Measurements from ENCODE around the gene FMN1.

The FMN1 gene

GRCh38 chr15:33044598-33044997, 149.9 kb downstream of the FMN1 start:
- no peak for DNase-seq

- no peak for DNase-seq
These were observed 150.9 kb downstream of the FMN1 start for GRCh38 chr15:33043636-33044035.

DNA sequence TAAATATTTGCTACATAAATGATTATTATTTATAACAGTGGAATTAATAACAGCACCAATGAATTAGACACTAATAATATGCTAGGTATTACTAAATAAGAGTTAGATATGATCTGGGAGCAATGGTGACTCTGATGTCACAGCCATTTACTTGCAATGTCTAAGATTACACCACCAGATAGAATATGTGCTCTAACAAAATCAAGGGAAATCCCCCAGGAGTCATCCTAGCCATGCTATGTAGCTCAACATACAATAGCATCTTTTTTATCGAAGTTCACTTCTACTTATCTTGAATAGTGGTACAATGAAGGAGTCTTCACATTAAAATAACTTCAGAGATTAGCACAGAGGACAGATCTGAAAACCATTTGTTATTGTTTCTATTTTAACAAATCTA, 154.0 kb downstream of the FMN1 start:
- DNase-seq = no peak

DNA sequence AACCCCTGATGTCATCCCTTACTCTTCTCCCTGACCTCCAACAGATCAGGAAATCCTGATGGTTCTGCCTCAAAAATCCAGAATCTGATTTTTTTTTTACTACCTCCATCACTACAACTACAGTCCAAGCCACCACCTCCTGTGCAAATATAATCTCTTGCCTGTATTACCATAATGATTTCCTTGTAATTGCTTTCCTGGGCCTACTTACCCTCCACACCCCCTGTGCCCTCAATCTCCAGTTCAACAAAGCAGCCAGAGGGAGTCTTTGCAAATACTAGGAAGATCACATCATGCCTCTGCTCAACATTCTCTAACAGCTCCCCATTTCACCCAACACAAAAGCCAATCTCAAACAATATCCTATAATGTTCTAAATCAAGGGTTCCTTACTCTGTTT, 159.9 kb downstream of the FMN1 start:
- no peak for DNase-seq

DNA sequence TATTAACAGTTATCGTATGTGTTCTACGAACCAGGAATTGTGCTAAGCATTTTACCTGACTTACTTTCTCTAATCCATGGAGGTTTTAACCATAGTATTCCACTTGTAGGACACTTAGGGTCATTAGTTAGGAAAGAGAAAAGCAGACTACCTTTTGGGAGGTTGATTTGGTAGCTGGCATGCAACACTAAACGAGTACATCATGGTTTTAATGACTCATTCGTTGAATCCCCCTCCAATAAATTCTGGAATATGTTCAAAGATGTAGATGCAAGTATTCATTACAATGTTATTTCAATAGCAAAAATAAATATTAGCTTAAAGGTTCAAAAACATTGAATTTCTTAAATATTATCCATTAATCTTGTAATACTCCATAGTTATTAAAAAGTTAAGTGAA, 162.5 kb downstream of the FMN1 start:
- DNase-seq = no peak

DNA sequence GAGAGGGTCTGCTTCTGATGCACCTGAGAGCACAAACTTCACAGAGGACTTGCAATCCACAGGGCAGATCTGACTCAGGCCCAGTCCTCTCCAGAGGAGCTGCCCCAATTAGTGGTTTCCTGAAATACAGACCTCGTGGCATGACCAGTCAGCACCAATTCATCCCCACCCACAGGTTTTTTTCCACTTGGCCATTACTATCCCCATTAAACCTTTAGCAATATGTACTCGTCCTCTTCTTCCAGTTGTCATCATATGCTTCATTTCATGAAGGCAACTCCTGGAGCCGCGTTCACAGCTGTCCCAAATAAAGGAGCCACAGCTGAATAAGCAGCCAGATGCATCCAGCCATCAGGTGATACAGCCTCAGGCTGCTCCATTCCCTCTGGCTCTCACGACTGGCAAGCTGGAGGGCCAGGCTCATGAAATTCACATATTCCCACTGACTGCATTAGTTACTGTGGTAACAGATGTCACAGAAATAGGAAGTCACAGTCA, 163.1 kb downstream of the FMN1 start:
- DNase-seq = no peak

DNA sequence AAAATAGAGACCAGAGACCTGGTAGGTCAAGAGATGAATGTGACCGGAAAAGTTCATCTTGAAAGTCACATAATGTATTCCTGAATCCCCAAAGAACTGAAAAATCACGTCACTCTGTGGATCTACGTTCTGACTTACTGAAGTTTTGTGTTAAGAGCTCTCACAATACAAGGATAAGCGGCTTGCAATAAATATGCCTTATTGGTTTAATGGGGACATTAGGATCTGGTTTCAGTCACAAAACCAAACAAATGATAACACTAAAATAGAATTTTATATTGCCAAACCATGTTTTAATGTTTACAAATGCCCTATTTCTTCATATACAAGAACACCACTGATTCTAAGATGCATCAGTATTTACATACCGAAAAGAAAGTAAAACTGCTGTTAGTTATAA, 164.2 kb downstream of the FMN1 start:
- no peak for DNase-seq

DNA sequence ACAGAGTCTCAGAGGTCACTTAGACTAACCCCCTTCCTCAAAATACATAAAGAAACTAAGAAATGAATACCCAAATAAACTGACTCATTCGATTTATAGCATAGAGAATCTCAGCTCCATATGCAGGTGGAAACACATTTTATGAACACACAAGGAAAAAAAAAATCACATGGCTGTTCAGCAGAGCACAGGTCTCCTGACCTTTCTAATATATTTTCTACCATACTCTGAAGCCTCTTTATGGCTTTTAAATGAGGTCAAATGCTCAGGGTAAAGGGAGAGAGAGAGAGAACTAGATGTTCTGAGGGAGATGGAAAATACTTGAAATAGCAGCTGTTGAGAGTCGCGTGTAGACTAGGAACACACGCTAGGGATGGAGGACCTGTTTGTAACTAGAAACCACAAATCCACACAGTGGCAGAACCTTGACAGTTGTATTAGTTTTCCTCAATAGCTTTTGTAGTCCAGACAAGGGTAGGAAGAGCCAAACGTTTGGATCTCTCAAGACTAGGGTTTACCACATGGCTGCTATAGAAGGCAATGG, 165.3 kb downstream of the FMN1 start:
- DNase-seq = no peak

GRCh38 chr15:33028495-33028894, 166.0 kb downstream of the FMN1 start:
- DNase-seq = no peak

DNA sequence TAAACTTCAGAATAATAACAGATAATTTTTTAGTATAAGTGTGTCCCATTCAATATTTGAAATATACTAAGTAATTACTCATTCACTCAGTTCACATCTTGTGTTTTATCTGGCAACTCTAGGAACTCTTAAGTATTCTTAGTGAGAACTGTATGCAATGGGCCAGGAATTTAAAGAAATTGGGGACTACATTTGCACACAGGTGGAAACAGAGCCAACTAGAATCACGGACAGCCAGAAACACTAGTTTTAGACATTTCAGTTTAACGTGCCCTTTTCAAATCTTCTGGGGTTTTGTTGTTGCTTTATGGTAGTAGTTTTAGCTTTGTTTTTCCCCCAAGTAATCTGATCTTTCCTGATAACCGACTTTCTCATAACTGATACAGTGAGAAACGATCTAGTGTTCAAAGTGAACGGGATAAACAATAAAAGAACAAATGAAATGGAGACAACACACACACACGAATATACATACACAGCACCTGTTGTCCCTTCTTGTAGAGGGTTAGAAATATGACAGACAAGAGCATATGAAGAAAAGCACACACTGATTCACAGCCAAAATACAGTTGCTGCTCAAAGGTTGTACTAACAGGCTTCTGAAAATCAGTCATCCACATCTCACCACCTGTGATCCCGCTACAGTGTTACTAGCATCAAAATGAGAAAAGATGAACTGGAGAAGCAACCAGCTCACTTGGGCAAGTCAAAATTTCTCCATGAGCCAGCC, 167.0 kb downstream of the FMN1 start:
- DNase-seq = no peak

DNA sequence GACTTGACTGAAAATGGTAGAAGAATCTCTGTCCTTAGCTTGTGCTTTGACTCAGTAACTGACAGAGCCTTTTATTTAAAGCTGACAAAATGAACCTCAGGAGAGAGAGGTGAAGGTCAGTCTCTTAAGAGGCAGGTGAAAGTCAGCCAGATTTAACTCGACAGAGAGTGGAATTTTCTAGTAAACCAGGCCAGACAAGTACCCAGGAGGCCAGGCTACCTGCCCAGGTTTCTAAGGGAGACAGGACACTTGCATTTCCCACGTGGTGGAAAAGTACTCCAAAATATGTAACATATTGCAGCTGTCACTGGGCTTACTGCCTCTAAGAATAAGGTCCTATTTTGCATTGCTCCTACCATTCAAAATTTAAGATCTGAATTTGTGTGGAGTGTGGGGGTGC, 167.9 kb downstream of the FMN1 start:
- no peak for DNase-seq

GRCh38 chr15:33022629-33023028, 171.9 kb downstream of the FMN1 start:
- DNase-seq = no peak

- DNase-seq = no peak
These were observed 172.6 kb downstream of the FMN1 start for GRCh38 chr15:33021806-33022389.

GRCh38 chr15:33019354-33019981, 175.0 kb downstream of the FMN1 start:
- DNase-seq = no peak

GRCh38 chr15:33016405-33017024, 178.0 kb downstream of the FMN1 start:
- DNase-seq = no peak

DNA sequence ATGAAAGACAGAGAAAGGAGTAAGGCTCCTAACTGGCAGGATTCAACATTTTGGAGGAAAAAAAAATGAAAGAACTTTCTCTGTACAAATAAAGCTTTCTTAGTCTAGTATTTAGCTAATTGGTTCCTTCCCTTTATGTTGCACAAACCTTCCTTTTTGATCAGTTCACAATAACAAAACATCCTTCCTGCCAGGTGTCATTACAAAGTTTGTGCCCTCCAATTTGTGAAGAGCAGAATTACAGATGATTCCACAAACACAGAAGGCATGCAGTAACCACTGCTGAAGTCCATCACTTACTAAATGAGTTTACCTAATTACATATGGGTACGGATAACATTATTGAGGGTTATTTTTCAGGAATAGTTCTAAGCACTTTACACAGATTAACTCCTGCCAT, 179.9 kb downstream of the FMN1 start:
- no peak for DNase-seq

DNA sequence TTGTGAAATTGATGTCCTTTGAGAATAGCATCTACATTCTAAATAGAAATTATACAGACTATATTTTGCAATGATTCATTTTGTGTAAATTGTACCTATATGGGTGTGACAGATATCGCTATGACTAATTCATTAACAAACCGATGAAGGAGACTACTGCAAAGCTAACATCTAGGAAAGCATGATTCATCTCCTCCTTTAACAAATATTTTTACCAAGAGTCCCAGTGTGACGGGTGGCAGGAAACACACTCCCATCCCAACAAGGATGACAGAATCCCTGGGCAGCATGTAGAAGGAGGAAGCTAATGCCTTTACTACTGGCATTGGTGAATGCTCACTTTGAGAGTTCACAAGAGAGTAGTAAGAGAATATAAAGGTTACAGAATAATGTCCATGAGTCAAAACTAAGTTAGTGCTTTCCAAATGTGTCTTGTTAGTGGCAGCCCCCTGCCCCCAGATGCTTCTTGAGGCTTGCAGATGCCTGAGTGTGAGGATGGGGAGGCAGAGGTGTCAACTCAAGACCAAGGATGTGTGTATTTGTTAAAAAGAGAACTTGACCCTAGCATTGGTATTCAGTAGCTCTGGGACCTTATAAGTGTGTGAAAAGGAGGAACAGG, 180.6 kb downstream of the FMN1 start:
- no peak for DNase-seq

GRCh38 chr15:33011976-33012375, 182.5 kb downstream of the FMN1 start:
- DNase-seq = no peak

- no peak for DNase-seq
These were observed 184.9 kb downstream of the FMN1 start for GRCh38 chr15:33009603-33010002.

DNA sequence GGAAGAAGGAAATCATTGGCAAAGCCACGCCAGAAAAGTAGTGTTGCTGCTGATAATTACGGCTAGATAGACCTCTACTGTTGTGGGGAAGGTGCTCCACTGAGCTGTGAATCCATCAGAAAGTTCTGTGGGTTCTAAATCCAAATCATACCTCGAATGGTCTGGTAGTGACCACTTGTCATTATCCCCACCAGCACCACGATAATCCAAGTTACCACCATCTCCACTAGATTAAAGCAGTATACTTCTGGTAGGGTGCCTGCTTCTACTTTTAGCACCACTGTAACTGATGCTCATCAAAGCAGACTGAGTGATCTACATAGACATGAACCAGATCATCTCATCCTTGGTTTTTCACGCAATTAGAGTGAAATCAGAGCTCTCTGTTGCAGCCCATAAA, 185.5 kb downstream of the FMN1 start:
- no peak for DNase-seq

DNA sequence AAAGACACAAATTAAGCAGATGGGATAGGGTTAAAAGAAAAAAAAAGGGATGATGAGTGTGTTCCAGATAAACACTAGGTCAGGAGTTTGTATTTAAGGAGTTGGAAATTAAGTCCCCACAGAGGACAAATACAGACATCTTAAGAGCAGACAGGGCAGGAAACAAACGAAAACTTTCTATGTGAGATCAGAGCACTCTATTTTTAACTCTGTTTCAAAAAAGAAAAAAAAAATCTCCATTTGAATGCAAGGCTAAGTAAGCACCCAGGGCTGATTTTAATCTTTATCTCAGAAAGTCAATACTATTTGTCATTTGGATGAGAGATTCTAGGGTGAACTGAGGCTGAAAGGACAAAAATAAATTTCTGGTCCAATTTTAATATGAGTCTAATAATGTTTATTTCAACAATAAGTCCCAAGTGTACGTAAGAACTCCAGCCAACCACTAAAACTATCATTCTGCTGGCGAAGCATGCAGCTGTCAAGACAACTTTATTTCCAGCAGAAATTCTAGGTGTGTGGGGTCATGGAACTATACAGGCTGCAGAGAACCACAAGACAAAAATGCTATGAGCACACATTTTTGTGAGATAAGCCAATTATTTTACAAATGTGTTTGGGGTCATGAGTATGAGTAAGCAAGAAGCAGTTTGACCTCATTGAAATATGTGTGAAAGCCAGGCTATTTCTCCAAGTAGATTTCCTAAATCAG, 186.1 kb downstream of the FMN1 start:
- no peak for DNase-seq

- no peak for DNase-seq
These were observed 187.1 kb downstream of the FMN1 start for GRCh38 chr15:33007303-33007855.

All from KG1 (cell line).